Endothelial cell of umbilical vein (primary cell): ENCODE measurements around the gene USP34. TPM values are rescaled to one million over a fixed set of nuclear protein-coding genes. Genes with fewer than 3 reads are reported as not detected.

Experiments used
- BruUV-seq: library from RNA; stranded (reverse); fragments of 400-500 nt; replicated peaks from 2 replicates; lab custom pipeline; 2021; lab: Mats Ljungman, UMichigan
- CTCF ChIA-PET: fragments of 300-600, 350-600 bp; sonication (Branson Sonifier 250); formaldehyde crosslinking; loops from one replicate; lab custom pipeline; 2021; ENCODE audit warnings: antibody characterized with exemption, inconsistent platforms; lab: Charles Lee
- POLR2A ChIA-PET: fragments of 300-600, 350-600 bp; sonication (Branson Sonifier 250); formaldehyde crosslinking; loops from one replicate; lab custom pipeline; 2021; ENCODE audit warnings: antibody characterized with exemption, inconsistent platforms; lab: Charles Lee
- DNase-seq: peaks from one replicate; pipeline ENCODE4 v3.0.0-alpha.2; 2011; ENCODE audit warnings: low read depth, low spot score
- FAIRE-seq: peaks from 2 replicates; lab custom pipeline; 2011; peaks lifted over from hg19 to GRCh38; lab: Jason Lieb, UNC
- H2AFZ ChIP-seq: 2 replicates; pipeline ENCODE4 v1.6.0; 2012; ENCODE audit warnings: low read depth, low read length, control low read depth, inconsistent platforms
- H3K27ac ChIP-seq: 2 replicates; pipeline ENCODE4 v1.5.1; 2011; ENCODE audit warnings: low read depth, mild to moderate bottlenecking, control low read depth, low read length, moderate library complexity; ENCODE audit not compliant: insufficient read depth
- H3K27me3 ChIP-seq, 2 experiments: 2 replicates each; pipeline versions ENCODE4 v1.6.0 to v1.6.1; 2011; ENCODE audit warnings: low read length in 2 of 2, mixed read lengths in 1 of 2; ENCODE audit not compliant: control insufficient read depth in 2 of 2, insufficient read depth in 2 of 2
- H3K36me3 ChIP-seq, 2 experiments: 2 replicates in 1 of 2; 3 replicates in 1 of 2; pipeline ENCODE4 v1.5.1; 2011; ENCODE audit warnings: low read length in 2 of 2, mild to moderate bottlenecking in 1 of 2, moderate library complexity in 1 of 2; ENCODE audit not compliant: control insufficient read depth in 2 of 2, insufficient read depth in 2 of 2; ENCODE audit errors: extremely low read depth in 1 of 2
- H3K4me1 ChIP-seq: 3 replicates; pipeline ENCODE4 v1.5.1; 2011; ENCODE audit warnings: mild to moderate bottlenecking, low read length; ENCODE audit not compliant: control insufficient read depth, insufficient read depth; ENCODE audit errors: extremely low read depth
- H3K4me2 ChIP-seq: 2 replicates; pipeline ENCODE4 v1.6.1; 2011; ENCODE audit warnings: low read length, control low read depth, mixed read lengths; ENCODE audit not compliant: insufficient read depth
- H3K4me3 ChIP-seq, 3 experiments: fragments of 200-600 bp in 1 of 3; sonication (generic), shearing (Covaris generic) in 1 of 3; replicated peaks in 1 of 3; 2 replicates each; pipeline ENCODE4 v1.5.1; 2011 to 2016; ENCODE audit warnings: control low read depth in 3 of 3, low read length in 3 of 3, mild to moderate bottlenecking in 2 of 3, inconsistent platforms in 1 of 3, low read depth in 1 of 3, moderate library complexity in 1 of 3; ENCODE audit not compliant: insufficient read depth in 1 of 3
- H3K79me2 ChIP-seq: 2 replicates; pipeline ENCODE4 v1.6.0; 2012; ENCODE audit warnings: low read length, inconsistent platforms; ENCODE audit not compliant: control insufficient read depth, insufficient read depth
- H3K9ac ChIP-seq: replicated peaks from 2 replicates; pipeline ENCODE3; 2011; ENCODE audit warnings: low read length, control low read depth; ENCODE audit not compliant: insufficient read depth; ENCODE audit errors: extremely low read depth
- H3K9me1 ChIP-seq: replicated peaks from 3 replicates; pipeline ENCODE4 v1.6.0; 2011; ENCODE audit warnings: mild to moderate bottlenecking, low read length; ENCODE audit not compliant: control insufficient read depth, insufficient read depth; ENCODE audit errors: extremely low read depth
- H3K9me3 ChIP-seq: replicated peaks from 2 replicates; pipeline ENCODE4 v1.5.1; 2012; ENCODE audit warnings: low read length, inconsistent platforms; ENCODE audit not compliant: control insufficient read depth, insufficient read depth
- H4K20me1 ChIP-seq: replicated peaks from 2 replicates; pipeline ENCODE3; 2011; ENCODE audit warnings: mild to moderate bottlenecking, low read length; ENCODE audit not compliant: control insufficient read depth, insufficient read depth; ENCODE audit errors: extremely low read depth
- EZH2 ChIP-seq: IDR thresholded peaks from 2 replicates; pipeline ENCODE4 v1.6.1; 2012; ENCODE audit warnings: borderline replicate concordance, low read depth, mild to moderate bottlenecking, moderate library complexity, low read length, inconsistent platforms; ENCODE audit not compliant: severe bottlenecking
- FOS ChIP-seq: IDR thresholded peaks from 2 replicates; pipeline ENCODE4 v1.6.1; 2011; ENCODE audit warnings: mild to moderate bottlenecking, low read length, moderate library complexity, borderline replicate concordance; ENCODE audit not compliant: insufficient read depth
- GATA2 ChIP-seq: IDR thresholded peaks from 2 replicates; pipeline ENCODE4 v1.7.0; 2011; ENCODE audit warnings: low read depth, mild to moderate bottlenecking, moderate library complexity, mixed read lengths, low read length; ENCODE audit not compliant: insufficient read length, insufficient read depth
- JUN ChIP-seq: IDR thresholded peaks from 2 replicates; pipeline ENCODE4 v1.6.1; 2011; ENCODE audit warnings: borderline replicate concordance, low read depth; ENCODE audit not compliant: insufficient read length, insufficient read depth
- MAX ChIP-seq: IDR thresholded peaks from 2 replicates; pipeline ENCODE4 v1.6.1; 2011; ENCODE audit not compliant: insufficient read depth, insufficient read length
- MYC ChIP-seq: IDR thresholded peaks from one replicate; pipeline ENCODE4 v1.6.1; 2011; ENCODE audit warnings: mild to moderate bottlenecking, low read depth, low read length
- POLR2A ChIP-seq: IDR thresholded peaks from 2 replicates; pipeline ENCODE4 v1.6.1; 2012; ENCODE audit warnings: low read depth, mild to moderate bottlenecking, control low read depth, low read length
- POLR2AphosphoS5 ChIP-seq: IDR thresholded peaks from 2 replicates; pipeline ENCODE4 v1.6.1; 2012; ENCODE audit warnings: low read depth, mild to moderate bottlenecking, control low read depth, low read length, moderate library complexity; ENCODE audit not compliant: insufficient read depth
- dilution Hi-C: fragments of 300-500 bp; cut with MboI; formaldehyde crosslinking; loops from one replicate; pipeline ENCODE4 v1.15.0; 2019; ENCODE audit warnings: low sequenced_read_pairs; ENCODE audit not compliant: extremely low pct_ligation_motif_present
- intact Hi-C: fragments of 100-400 bp; cut with micrococcal nuclease; formaldehyde crosslinking; loops from one replicate; pipeline ENCODE4 v1.10.0; 2022
- polyA plus RNA-seq, 4 experiments: library from polyadenylated mRNA; depleted of rRNA in 3 of 4; stranded (reverse) in 3 of 4; unstranded in 1 of 4; fragments of >200 nt; gene quantifications; 2 replicates each; pipeline versions ENCODE4 v1.2.1 to v1.2.3, GENCODE V29; 2011 to 2012; ENCODE audit warnings: missing spikeins in 1 of 4
- total RNA-seq: library from RNA; stranded (reverse); gene quantifications from 2 replicates; pipeline ENCODE4 v1.2.3, GENCODE V29; 2021
- TF ChIP-seq, protein P1 (sequence below), 2 donors: IDR thresholded peaks; 1 replicate in 1 of 2; 2 replicates in 1 of 2; pipeline ENCODE4 v1.5.1; 2011; ENCODE audit warnings: low read length in 2 of 2, mild to moderate bottlenecking in 2 of 2, moderate library complexity in 2 of 2, control low read depth in 1 of 2, inconsistent platforms in 1 of 2, low read depth in 1 of 2; ENCODE audit not compliant: insufficient read depth in 1 of 2; ENCODE audit errors: extremely low read depth in 1 of 2

Gene USP34
- total and polyA plus RNA-seq, 2 donors (not counting 3 experiments of a cell fraction or from before 2014, with no cell fraction given), result 46.3 to 96.9 TPM

DNA sequence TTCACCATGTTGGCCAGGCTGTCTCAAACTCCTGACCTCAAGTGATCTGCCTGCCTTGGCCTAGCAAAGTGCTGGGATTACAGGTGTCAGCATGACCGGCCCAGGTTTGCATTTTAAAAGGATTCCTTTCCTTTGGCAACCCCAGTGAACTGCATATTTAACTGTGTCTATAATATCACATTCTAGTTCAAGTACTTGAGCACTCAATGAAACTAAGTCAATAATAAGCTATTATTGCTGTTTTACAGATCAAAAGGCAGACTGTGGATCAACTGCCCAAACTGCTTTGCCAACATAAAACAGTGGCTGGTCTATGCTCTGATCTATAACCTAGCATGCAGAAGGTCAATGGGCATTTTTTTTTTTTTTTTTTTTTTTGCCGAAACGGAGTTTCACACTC is 144.5 kb downstream of the USP34 start:
- Histone ChIP-seq H3K9me3 (no peaks in the 10 kb centered on the region), H3K27ac (no peak overlapping the region), H3K4me1 (no peaks in the 10 kb centered on the region), H3K4me2 (no peak overlapping the region), H3K79me2 (no peaks in the 10 kb centered on the region), H3K9me1 (no peaks in the 10 kb centered on the region), H4K20me1 (no peaks in the 10 kb centered on the region), H2AFZ (no peak overlapping the region), H3K4me3 (no peak overlapping the region), H3K36me3 (peaks cover 0 to 11% of the 10 kb centered on the region in 2 experiments), H3K9ac (no peak overlapping the region), H3K27me3 (no peaks in the 10 kb centered on the region)
- TF ChIP-seq GATA2 (no peak), POLR2AphosphoS5 (no peak), EZH2 (no peak), POLR2A (no peak), MAX (no peak), FOS (no peak), MYC (no peak), JUN (no peak)
- TF ChIP-seq, protein P1, sequence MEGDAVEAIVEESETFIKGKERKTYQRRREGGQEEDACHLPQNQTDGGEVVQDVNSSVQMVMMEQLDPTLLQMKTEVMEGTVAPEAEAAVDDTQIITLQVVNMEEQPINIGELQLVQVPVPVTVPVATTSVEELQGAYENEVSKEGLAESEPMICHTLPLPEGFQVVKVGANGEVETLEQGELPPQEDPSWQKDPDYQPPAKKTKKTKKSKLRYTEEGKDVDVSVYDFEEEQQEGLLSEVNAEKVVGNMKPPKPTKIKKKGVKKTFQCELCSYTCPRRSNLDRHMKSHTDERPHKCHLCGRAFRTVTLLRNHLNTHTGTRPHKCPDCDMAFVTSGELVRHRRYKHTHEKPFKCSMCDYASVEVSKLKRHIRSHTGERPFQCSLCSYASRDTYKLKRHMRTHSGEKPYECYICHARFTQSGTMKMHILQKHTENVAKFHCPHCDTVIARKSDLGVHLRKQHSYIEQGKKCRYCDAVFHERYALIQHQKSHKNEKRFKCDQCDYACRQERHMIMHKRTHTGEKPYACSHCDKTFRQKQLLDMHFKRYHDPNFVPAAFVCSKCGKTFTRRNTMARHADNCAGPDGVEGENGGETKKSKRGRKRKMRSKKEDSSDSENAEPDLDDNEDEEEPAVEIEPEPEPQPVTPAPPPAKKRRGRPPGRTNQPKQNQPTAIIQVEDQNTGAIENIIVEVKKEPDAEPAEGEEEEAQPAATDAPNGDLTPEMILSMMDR (IDR thresholded peaks at IDR 0.05; ENCODE audit: extremely low read depth in 1 of 2, insufficient read depth in 1 of 2, low read depth in 1 of 2, low read length in 2 of 2), result no peak
- no TSS peak for BruUV-seq
- intact Hi-C loops (no loop called here), dilution Hi-C loops (no loop called here)
- ChIA-PET CTCF (interaction anchor here (1.6 kb wide), 1 partner anchor 10 kb away, joined by 4 read pairs; no protein-coding TSS in a partner anchor), POLR2A (no interaction called here)
- FAIRE-seq, result peak; percentile 28
- no peak for DNase-seq
